Effector memory CD8-positive, alpha-beta T cell (primary cell): ENCODE measurements around the gene LCE5A.

Source experiments
- ATAC-seq: fragments of 150-1000 bp; cut with Tn5 transposase; replicated peaks from 2 replicates; pipeline ENCODE4 v1.10.0; 2021; ENCODE audit warnings: mild to moderate bottlenecking, moderate library complexity
- DNase-seq, 3 experiments: peaks; one replicate each; pipeline ENCODE4 v3.0.0; 2021
- H3K27ac Mint-ChIP-seq, 2 donors: one replicate each; pipeline ENCODE4 v1.8.0; 2022; ENCODE audit warnings: mild to moderate bottlenecking in 2 of 2, mixed read lengths in 2 of 2, moderate library complexity in 2 of 2
- H3K27me3 Mint-ChIP-seq, 2 donors: one replicate each; pipeline ENCODE4 v1.8.0; 2022; ENCODE audit warnings: mixed read lengths in 2 of 2
- H3K36me3 Mint-ChIP-seq: one replicate; pipeline ENCODE4 v1.8.0; 2022; ENCODE audit warnings: mild to moderate bottlenecking, moderate library complexity, mixed read lengths; ENCODE audit not compliant: insufficient read depth
- H3K4me1 Mint-ChIP-seq, 2 donors: one replicate each; pipeline ENCODE4 v1.8.0; 2022; ENCODE audit warnings: low read depth in 2 of 2, mixed read lengths in 2 of 2
- H3K4me3 Mint-ChIP-seq, 2 donors: one replicate each; pipeline ENCODE4 v1.8.0; 2022; ENCODE audit warnings: mild to moderate bottlenecking in 2 of 2, mixed read lengths in 2 of 2, moderate library complexity in 2 of 2
- H3K9me3 Mint-ChIP-seq, 2 donors: one replicate each; pipeline ENCODE4 v1.8.0; 2022; ENCODE audit warnings: mixed read lengths in 2 of 2

Gene LCE5A

GRCh38 chr1:152501704-152502103 lies 8.9 kb upstream of the LCE5A start:
- Mint-ChIP-seq H3K4me3 (no peak overlapping the region), H3K36me3 (peaks cover 2% of the 10 kb centered on the region), H3K27ac (no peak overlapping the region), H3K9me3 (no peaks in the 10 kb centered on the region), H3K4me1 (no peaks in the 10 kb centered on the region), H3K27me3 (peaks cover 33 to 49% of the 10 kb centered on the region in 2 donors)
- DNase-seq = no peak
- ATAC-seq = no peak

- Mint-ChIP-seq H3K36me3 (peaks cover 2% of the 10 kb centered on the region), H3K9me3 (no peaks in the 10 kb centered on the region), H3K4me1 (no peaks in the 10 kb centered on the region), H3K4me3 (no peak overlapping the region), H3K27ac (no peak overlapping the region), H3K27me3 (peaks cover 36 to 44% of the 10 kb centered on the region in 2 donors)
- DNase-seq (no peak), ATAC-seq (no peak)
These were observed 8.0 kb upstream of the LCE5A start for GRCh38 chr1:152502496-152503180.

- peaks cover 51 to 63% of the 10 kb centered on the region in 2 donors for H3K27me3 Mint-ChIP-seq
- DNase-seq (no peak), ATAC-seq (no peak)
- no peak overlapping the region for H3K27ac Mint-ChIP-seq
- H3K36me3 Mint-ChIP-seq = peaks cover 2% of the 10 kb centered on the region
- no peaks in the 10 kb centered on the region for H3K4me1 Mint-ChIP-seq
- H3K9me3 Mint-ChIP-seq = no peaks in the 10 kb centered on the region
- no peak overlapping the region for H3K4me3 Mint-ChIP-seq
These were observed 5.5 kb upstream of the LCE5A start for GRCh38 chr1:152505083-152505482.

- no peaks in the 10 kb centered on the region for H3K4me1 Mint-ChIP-seq
- ATAC-seq = no peak
- DNase-seq = no peak
- peaks cover 59 to 77% of the 10 kb centered on the region in 2 donors for H3K27me3 Mint-ChIP-seq
- no peaks in the 10 kb centered on the region for H3K9me3 Mint-ChIP-seq
- peaks cover 2% of the 10 kb centered on the region for H3K36me3 Mint-ChIP-seq
- H3K4me3 Mint-ChIP-seq = no peak overlapping the region
- H3K27ac Mint-ChIP-seq = no peak overlapping the region
These were observed 3.6 kb upstream of the LCE5A start for GRCh38 chr1:152506899-152507498.

- H3K4me3 Mint-ChIP-seq = no peak overlapping the region
- no peak for ATAC-seq
- peaks cover 75 to 90% of the 10 kb centered on the region in 2 donors for H3K27me3 Mint-ChIP-seq
- H3K27ac Mint-ChIP-seq = no peak overlapping the region
- peaks cover 4 to 5% of the 10 kb centered on the region in 2 donors for H3K4me1 Mint-ChIP-seq
- no peak for DNase-seq
- no peaks in the 10 kb centered on the region for H3K9me3 Mint-ChIP-seq
- no peaks in the 10 kb centered on the region for H3K36me3 Mint-ChIP-seq
These were observed 993 bp downstream of the LCE5A start for GRCh38 chr1:152511596-152511995.

- H3K27ac Mint-ChIP-seq = no peak overlapping the region
- no peak for DNase-seq
- peaks cover 4 to 6% of the 10 kb centered on the region in 2 donors for H3K4me1 Mint-ChIP-seq
- no peak overlapping the region for H3K4me3 Mint-ChIP-seq
- peaks cover 80 to 97% of the 10 kb centered on the region in 2 donors for H3K27me3 Mint-ChIP-seq
- no peaks in the 10 kb centered on the region for H3K36me3 Mint-ChIP-seq
- no peak for ATAC-seq
- H3K9me3 Mint-ChIP-seq = no peaks in the 10 kb centered on the region
These were observed 2.5 kb downstream of the LCE5A start for GRCh38 chr1:152513081-152513480.

GRCh38 chr1:152514715-152515433 lies 4.3 kb downstream of the LCE5A start:
- H3K4me1 Mint-ChIP-seq = peaks cover 4 to 6% of the 10 kb centered on the region in 2 donors
- DNase-seq = no peak
- H3K9me3 Mint-ChIP-seq = no peaks in the 10 kb centered on the region
- no peak overlapping the region for H3K27ac Mint-ChIP-seq
- no peak for ATAC-seq
- H3K27me3 Mint-ChIP-seq = peaks cover 67 to 80% of the 10 kb centered on the region in 2 donors
- H3K4me3 Mint-ChIP-seq = peak overlapping the region in 1 of 2 donors; percentile 26
- H3K36me3 Mint-ChIP-seq = no peaks in the 10 kb centered on the region

GRCh38 chr1:152515434-152515783 lies 4.8 kb downstream of the LCE5A start:
- DNase-seq = no peak
- Mint-ChIP-seq H3K9me3 (no peaks in the 10 kb centered on the region), H3K4me3 (no peak overlapping the region), H3K36me3 (no peaks in the 10 kb centered on the region), H3K27me3 (peaks cover 62 to 75% of the 10 kb centered on the region in 2 donors), H3K4me1 (peaks cover 4 to 6% of the 10 kb centered on the region in 2 donors), H3K27ac (no peak overlapping the region)
- ATAC-seq = no peak

GRCh38 chr1:152516082-152516481 lies 5.5 kb downstream of the LCE5A start:
- Mint-ChIP-seq H3K36me3 (no peaks in the 10 kb centered on the region), H3K27ac (no peak overlapping the region), H3K4me3 (no peak overlapping the region), H3K27me3 (peaks cover 55 to 68% of the 10 kb centered on the region in 2 donors), H3K9me3 (no peaks in the 10 kb centered on the region), H3K4me1 (peaks cover 4 to 6% of the 10 kb centered on the region in 2 donors)
- ATAC-seq = no peak
- DNase-seq = no peak

GRCh38 chr1:152517237-152517811 lies 6.7 kb downstream of the LCE5A start:
- Mint-ChIP-seq H3K36me3 (no peaks in the 10 kb centered on the region), H3K4me1 (peaks cover 4 to 6% of the 10 kb centered on the region in 2 donors), H3K4me3 (no peak overlapping the region), H3K27ac (no peak overlapping the region), H3K27me3 (peaks cover 45 to 55% of the 10 kb centered on the region in 2 donors), H3K9me3 (no peaks in the 10 kb centered on the region)
- ATAC-seq (no peak), DNase-seq (no peak)

GRCh38 chr1:152519851-152520250 lies 9.2 kb downstream of the LCE5A start:
- Mint-ChIP-seq H3K27ac (no peak overlapping the region), H3K36me3 (no peaks in the 10 kb centered on the region), H3K4me3 (no peak overlapping the region), H3K4me1 (peaks cover 1% of the 10 kb centered on the region in 2 donors), H3K9me3 (no peaks in the 10 kb centered on the region), H3K27me3 (peaks cover 23 to 30% of the 10 kb centered on the region in 2 donors)
- DNase-seq (no peak), ATAC-seq (no peak)

GRCh38 chr1:152520561-152521090 lies 10.0 kb downstream of the LCE5A start:
- no peaks in the 10 kb centered on the region for H3K9me3 Mint-ChIP-seq
- peaks cover 0 to 1% of the 10 kb centered on the region in 2 donors for H3K4me1 Mint-ChIP-seq
- ATAC-seq (no peak), DNase-seq (no peak)
- peaks cover 20 to 22% of the 10 kb centered on the region in 2 donors for H3K27me3 Mint-ChIP-seq
- no peak overlapping the region for H3K27ac Mint-ChIP-seq
- H3K4me3 Mint-ChIP-seq = no peak overlapping the region
- H3K36me3 Mint-ChIP-seq = no peaks in the 10 kb centered on the region

- H3K4me1 Mint-ChIP-seq = no peaks in the 10 kb centered on the region
- H3K9me3 Mint-ChIP-seq = no peaks in the 10 kb centered on the region
- no peak overlapping the region for H3K27ac Mint-ChIP-seq
- no peak for ATAC-seq
- DNase-seq = no peak
- H3K27me3 Mint-ChIP-seq = peaks cover 16 to 28% of the 10 kb centered on the region in 2 donors
- no peak overlapping the region for H3K4me3 Mint-ChIP-seq
- no peaks in the 10 kb centered on the region for H3K36me3 Mint-ChIP-seq
These were observed 14.6 kb downstream of the LCE5A start for GRCh38 chr1:152525080-152525641.
